ENCODE data around the gene CERS4.

- TF ChIP-seq TAF1 (IDR thresholded peaks at IDR 0.05; ENCODE audit: low read depth, low read length) (no peak), EGR1 (IDR thresholded peaks at IDR 0.05; ENCODE audit: borderline replicate concordance, low read depth, low read length) (no peak)
Observed at GRCh38 chr19:8302734-8303133, 93.6 kb downstream of the CERS4 start.
